Ishikawa (cell line): ENCODE results near the gene SYNCRIP.

ENCODE experiments used
- EGR1 ChIP-seq: IDR thresholded peaks from 2 replicates; pipeline ENCODE4 v1.6.1; 2012
- EP300 ChIP-seq: IDR thresholded peaks from 2 replicates; pipeline ENCODE4 v1.6.1; 2012; ENCODE audit warnings: borderline replicate concordance
- RAD21 ChIP-seq: IDR thresholded peaks from 2 replicates; pipeline ENCODE4 v1.6.1; 2012; ENCODE audit warnings: low read depth
- TEAD4 ChIP-seq: IDR thresholded peaks from 2 replicates; pipeline ENCODE4 v1.6.1; 2012
- TF ChIP-seq, protein P1 (sequence below): IDR thresholded peaks from 2 replicates; pipeline ENCODE4 v1.6.1; 2012

GRCh38 chr6:85690071-85690470 lies 47.4 kb upstream of the SYNCRIP start:
- TF ChIP-seq, protein P1, sequence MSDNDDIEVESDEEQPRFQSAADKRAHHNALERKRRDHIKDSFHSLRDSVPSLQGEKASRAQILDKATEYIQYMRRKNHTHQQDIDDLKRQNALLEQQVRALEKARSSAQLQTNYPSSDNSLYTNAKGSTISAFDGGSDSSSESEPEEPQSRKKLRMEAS, result no peak
- TF ChIP-seq RAD21 (no peak), EP300 (no peak), EGR1 (no peak), TEAD4 (no peak)
